Coronary artery (tissue), 2 donors: ENCODE results near the gene PIK3C3.

Source experiments
- DNase-seq: peaks from one replicate; pipeline ENCODE4 v3.0.0-alpha.2; 2017; ENCODE audit warnings: low spot score
- H3K27ac ChIP-seq, 2 donors: fragments of 200-600 bp; sonication (generic); one replicate each; pipeline ENCODE4 v1.5.1; 2016 to 2019
- H3K4me3 ChIP-seq: fragments of 200-600 bp; sonication (generic); 2 replicates; pipeline ENCODE4 v1.5.1; 2016; ENCODE audit warnings: mild to moderate bottlenecking, moderate library complexity
- TF ChIP-seq, protein P1 (sequence below): fragments of 200-600 bp; sonication (generic); IDR thresholded peaks from one replicate; pipeline ENCODE4 v1.5.1; 2019; ENCODE audit warnings: antibody characterized with exemption

PIK3C3 gene

GRCh38 chr18:42032447-42032846 lies 77.4 kb downstream of the PIK3C3 start:
- Histone ChIP-seq H3K27ac (no peak overlapping the region), H3K4me3 (no peak overlapping the region)
- DNase-seq = no peak
- TF ChIP-seq, protein P1, sequence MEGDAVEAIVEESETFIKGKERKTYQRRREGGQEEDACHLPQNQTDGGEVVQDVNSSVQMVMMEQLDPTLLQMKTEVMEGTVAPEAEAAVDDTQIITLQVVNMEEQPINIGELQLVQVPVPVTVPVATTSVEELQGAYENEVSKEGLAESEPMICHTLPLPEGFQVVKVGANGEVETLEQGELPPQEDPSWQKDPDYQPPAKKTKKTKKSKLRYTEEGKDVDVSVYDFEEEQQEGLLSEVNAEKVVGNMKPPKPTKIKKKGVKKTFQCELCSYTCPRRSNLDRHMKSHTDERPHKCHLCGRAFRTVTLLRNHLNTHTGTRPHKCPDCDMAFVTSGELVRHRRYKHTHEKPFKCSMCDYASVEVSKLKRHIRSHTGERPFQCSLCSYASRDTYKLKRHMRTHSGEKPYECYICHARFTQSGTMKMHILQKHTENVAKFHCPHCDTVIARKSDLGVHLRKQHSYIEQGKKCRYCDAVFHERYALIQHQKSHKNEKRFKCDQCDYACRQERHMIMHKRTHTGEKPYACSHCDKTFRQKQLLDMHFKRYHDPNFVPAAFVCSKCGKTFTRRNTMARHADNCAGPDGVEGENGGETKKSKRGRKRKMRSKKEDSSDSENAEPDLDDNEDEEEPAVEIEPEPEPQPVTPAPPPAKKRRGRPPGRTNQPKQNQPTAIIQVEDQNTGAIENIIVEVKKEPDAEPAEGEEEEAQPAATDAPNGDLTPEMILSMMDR = no peak

DNA sequence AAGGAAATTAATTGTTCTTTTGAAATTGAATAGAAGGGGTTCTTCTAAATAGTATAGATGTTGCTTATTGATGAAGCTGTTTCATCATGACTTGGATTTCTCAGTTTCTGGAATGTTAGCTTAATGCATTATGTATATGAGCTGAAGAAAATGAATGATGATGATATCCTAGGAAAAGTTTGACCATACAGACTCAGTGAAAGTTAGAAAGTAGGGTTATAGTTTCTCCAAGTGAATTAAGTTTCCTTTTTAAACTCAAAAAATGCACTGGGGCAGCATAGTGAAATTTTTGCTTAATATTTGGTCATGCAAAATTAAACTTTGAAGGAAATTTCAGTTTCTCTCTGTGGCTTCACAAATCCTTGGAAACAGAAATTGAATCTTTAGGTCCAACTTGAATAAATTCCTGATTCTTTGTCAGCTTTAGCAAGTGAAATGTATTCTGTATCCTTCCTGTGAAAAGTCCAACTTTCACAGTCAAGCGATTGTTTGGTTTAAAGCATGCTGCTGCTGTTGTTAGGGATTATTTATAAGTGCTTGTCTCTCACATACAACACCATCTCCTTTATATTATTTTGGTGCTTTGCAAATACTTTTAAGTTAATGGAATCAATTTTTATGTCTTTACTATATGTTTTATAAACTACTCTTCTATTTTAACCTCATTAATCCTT lies 78.2 kb downstream of the PIK3C3 start:
- Histone ChIP-seq H3K4me3 (no peak overlapping the region), H3K27ac (no peak overlapping the region)
- DNase-seq = no peak
- TF ChIP-seq, protein P1 = no peak

GRCh38 chr18:42038936-42039335 lies 83.9 kb downstream of the PIK3C3 start:
- no peak for DNase-seq
- Histone ChIP-seq H3K4me3 (no peak overlapping the region), H3K27ac (no peak overlapping the region)
- TF ChIP-seq, protein P1 = no peak

- no peak overlapping the region for H3K4me3 ChIP-seq
- DNase-seq = no peak
- no peak overlapping the region for H3K27ac ChIP-seq
- TF ChIP-seq, protein P1 = no peak
These were observed 84.4 kb downstream of the PIK3C3 start for GRCh38 chr18:42039396-42039795.

GRCh38 chr18:42041793-42042192 lies 86.8 kb downstream of the PIK3C3 start:
- no peak overlapping the region for H3K27ac ChIP-seq
- TF ChIP-seq, protein P1 = no peak
- no peak for DNase-seq
- no peak overlapping the region for H3K4me3 ChIP-seq

- no peak overlapping the region for H3K4me3 ChIP-seq
- TF ChIP-seq, protein P1 = no peak
- no peak for DNase-seq
- no peak overlapping the region for H3K27ac ChIP-seq
These were observed 90.3 kb downstream of the PIK3C3 start for GRCh38 chr18:42045346-42045745.

DNA sequence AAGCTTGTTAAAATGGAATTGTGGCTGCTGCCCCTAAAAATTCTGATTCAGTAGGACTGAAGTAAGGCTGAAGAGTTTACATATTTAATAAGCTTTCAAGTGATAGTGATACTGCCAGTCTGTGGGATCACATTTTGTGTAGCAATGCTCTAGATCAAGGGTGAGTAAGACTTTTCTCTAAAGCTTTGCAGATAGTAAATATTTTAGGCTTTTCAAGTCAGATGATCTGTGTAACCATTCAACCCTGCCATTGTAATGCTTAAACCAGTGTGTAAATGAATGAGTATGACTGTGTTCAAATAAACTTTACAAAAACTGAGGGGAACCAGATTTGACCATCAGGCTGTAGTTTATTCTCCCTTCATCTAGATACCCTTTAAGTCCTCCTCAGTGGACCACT lies 92.7 kb downstream of the PIK3C3 start:
- DNase-seq = no peak
- Histone ChIP-seq H3K27ac (no peak overlapping the region), H3K4me3 (no peak overlapping the region)
- TF ChIP-seq, protein P1 = no peak
